ENCODE data around the gene SLC6A6.

The SLC6A6 gene

GRCh38 chr3:14439501-14440167 lies 37.2 kb downstream of the SLC6A6 start:
- DNase-seq: peak; percentile 51

- DNase-seq: no peak
Observed at GRCh38 chr3:14440168-14440518, 37.7 kb downstream of the SLC6A6 start.

DNA sequence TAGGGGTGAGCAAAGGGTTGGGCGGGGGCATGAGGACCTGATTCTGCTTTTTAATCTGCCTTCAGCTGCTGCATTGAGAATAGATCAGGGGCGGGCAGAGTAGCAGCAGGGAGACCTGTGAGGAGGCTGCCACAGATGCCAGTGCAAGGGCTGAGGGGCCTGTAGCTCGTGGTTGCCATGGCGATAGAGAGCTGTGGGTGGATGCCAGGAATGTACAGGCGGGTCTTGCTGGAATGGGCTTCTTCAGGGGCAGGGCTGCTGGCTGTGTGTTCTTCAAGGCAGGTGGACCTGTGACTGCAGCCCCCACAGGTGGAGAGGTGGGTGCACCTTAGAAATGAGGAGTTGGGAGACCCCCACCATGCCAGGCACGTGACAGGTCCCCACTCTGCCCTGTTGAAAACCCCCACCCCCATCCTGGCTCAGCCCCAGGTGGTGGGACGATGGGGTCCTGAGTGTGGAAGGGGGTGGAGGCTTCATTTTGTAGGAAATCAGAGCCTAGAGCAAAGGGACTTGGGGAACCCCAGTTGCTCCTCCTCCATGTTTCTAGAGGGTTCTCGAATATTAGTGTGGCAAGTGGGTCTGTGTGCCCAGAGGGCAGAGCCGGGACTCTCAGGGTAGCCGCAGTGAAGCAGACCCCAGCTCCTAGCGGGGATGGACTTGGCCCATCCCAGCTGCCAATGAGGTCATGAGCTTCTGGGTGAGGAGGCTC lies 38.3 kb downstream of the SLC6A6 start:
- no peak for DNase-seq

- no peak for DNase-seq
Observed at GRCh38 chr3:14441240-14441919, 39.0 kb downstream of the SLC6A6 start.

- no peak for DNase-seq
Observed at GRCh38 chr3:14441920-14442300, 39.5 kb downstream of the SLC6A6 start.

- no peak for DNase-seq
Observed at GRCh38 chr3:14444380-14444779, 42.0 kb downstream of the SLC6A6 start.

DNA sequence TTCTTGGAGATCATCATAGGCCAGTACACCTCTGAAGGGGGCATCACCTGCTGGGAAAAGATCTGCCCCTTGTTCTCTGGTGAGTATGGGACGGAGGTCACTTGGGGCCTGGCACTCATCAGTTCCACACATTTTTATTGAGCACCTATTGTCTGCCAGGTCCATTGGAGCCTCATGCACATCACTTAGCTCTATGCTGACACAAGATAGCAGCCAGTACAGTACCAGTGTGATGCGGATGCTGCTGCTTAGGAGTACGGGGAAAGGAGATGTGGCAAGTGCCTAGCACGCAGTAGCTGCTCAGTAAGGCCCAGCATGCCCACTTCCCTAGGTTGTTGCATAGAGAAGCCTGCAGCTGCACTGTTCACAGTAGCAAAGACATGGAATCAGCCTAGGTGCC lies 43.4 kb downstream of the SLC6A6 start:
- no peak for DNase-seq

DNA sequence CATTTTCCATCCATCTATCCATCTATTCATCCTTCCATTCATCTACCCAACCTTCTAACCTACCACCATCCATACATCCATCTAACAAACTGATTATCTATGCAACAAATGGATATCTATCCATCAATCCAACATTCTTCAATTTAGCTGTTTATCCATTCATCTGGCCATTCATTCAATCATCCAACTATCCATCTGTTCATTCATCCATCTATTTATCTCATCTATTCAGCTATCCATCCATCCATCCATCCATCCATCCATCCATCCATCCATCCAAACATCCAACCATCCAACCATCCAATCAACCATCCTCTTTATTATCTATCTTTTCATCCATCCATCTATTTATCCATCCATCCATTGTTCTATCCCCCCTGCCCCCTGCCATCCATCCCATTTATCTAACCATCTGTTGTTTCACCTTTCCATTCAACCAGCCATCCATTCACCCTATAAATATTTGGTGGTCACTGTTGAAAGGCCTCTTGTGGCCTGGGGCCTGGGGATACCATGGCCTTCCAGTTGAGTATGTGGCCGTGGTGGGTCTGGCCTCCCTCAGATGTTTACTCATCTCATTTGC lies 44.7 kb downstream of the SLC6A6 start:
- no peak for DNase-seq

GRCh38 chr3:14448063-14448462 lies 45.7 kb downstream of the SLC6A6 start:
- DNase-seq: no peak

- no peak for DNase-seq
Observed at GRCh38 chr3:14448756-14449727, 46.6 kb downstream of the SLC6A6 start.

GRCh38 chr3:14450506-14450905 lies 48.1 kb downstream of the SLC6A6 start:
- DNase-seq: no peak

DNA sequence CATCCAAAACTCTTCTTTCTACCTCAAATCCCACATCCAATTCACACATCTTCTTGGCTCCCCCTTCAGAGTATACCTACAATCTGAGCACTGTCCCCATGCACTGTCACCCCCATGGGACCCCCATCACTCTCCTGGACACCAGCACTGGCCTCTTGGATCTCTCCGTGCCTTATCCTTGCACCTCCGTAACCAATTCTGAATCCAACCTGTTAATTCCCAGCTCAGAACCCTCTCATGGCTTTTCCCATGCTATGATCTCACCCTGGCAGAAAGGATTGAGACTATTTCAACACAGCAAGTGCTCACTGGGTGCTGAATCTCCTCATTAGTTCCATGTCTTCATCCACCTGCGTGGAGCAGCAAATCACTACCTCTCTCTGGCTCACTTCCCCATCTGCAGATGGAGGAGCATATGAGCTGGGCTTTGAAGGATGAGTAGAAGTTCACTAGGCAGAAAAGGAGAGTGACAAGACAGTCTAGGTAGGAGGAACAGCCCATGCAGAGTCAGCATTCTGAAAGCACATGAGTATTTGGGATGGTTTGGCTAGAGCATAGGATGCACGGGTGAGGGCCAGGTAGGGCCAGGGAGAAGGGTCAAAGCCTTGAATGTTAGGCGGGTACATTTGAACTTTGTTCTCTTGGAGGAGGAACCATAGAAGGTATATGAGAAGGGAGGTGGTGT lies 48.7 kb downstream of the SLC6A6 start:
- no peak for DNase-seq

DNA sequence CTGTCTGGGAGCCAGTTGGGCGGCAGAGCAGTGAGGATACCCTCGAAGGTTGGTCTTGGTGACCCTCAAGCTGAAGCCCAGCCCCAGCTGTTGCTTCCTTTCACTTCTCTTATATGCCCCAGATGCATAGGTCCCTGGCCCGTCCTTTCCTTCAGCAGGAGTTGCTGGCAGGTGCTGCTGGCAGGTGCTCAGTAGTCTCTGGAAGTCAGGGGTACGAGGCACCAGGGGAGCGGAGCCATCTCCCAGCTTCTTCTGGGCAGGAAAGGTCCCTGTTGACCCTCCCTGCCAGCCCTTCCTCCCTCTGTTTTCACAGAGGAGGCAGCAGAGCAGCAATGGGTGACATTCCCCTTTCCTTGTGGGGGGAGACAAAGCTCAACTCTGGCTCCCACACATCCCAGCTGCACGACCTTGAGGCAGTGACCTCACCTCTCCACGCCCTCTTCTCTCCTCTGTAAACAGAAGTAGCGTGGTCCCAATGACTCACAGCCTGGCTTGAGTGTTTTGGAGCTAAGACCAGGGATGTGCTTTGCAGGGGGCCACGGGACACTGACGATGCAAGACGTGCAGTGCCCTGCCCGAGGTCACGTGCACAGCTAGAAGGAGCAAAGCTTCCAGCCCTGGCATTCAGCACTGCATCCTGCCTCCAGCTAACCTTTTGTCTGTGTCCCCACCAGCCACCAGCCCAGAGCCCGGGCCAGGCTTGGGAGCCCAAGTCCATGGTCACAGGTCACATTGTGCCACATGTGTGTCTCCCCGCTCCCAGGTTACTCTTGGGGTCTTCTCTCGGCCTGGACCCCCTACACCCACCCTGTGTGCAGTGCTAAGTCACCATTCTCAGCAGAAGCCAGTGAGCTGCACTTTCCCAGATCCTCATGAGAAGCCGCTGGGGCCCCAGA lies 49.7 kb downstream of the SLC6A6 start:
- no peak for DNase-seq

- DNase-seq: no peak
Observed at GRCh38 chr3:14452740-14453710, 50.6 kb downstream of the SLC6A6 start.

DNA sequence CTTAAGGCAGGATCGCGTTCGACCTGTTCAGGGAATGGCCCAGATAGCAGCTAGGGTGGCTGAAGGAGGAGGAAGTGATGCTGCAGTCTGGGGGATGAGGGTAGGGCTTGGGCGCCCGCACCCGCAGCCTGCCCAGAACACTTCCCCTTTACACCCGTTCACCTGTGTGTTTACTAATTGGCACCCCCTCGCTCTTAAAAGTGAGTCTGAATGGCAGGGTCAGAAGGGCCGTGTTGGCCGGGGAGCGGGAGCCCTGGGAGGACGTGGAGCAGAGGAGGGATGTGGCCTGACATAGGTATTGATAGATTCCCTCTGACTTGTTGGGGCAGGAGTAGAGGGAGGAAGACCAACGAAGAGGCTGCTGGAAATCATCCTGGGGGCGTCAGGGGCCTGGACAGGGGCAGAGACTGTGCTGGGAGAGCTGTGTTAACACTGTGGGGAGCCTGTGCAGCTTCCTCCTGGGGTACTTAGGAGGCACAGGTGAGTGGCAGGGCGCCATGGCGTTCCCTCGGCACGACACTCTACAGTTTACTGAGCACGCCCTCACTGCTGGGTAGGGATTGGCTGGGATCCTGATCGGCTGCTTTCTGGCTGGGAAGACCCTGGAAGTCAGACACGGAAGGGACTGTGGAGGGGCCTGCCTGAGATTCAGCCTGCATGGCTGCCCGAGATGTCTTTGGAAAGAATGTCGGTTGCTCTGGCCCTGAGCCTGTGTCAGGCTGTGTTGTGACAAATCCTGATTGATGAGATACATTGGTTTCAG lies 51.7 kb downstream of the SLC6A6 start:
- no peak for DNase-seq

DNA sequence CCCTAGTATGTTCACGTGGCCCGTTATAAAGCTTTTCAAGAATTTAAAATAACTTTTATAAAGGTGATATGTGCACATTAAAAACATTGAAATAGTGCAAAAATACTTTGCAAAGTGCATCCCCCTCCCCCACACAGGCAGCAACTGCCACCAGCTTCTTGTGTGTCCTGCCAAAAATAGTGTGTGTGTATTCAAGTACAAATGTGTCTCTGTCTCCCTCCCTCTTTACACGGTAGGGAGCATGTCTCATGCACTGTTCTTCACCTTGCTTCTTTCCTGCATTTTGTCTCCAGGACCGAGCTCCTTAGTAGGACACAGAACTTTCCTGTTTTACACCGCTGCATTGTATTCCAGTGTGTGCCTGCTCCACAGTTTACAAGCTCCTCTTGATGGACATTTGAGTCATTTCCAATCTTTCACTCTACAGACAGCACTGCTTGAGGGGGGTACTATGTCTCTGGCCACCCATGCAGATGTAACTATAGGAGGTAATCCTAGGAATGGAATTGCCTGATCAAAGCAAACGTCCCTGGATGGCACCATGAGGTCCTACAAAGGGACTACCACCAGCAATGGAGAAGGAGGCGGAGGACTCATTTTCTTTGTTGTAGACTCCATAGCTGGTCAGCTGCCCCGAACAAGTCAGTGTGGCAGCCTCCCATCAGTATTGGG lies 52.4 kb downstream of the SLC6A6 start:
- no peak for DNase-seq

GRCh38 chr3:14455571-14456317 lies 53.3 kb downstream of the SLC6A6 start:
- DNase-seq: no peak

DNA sequence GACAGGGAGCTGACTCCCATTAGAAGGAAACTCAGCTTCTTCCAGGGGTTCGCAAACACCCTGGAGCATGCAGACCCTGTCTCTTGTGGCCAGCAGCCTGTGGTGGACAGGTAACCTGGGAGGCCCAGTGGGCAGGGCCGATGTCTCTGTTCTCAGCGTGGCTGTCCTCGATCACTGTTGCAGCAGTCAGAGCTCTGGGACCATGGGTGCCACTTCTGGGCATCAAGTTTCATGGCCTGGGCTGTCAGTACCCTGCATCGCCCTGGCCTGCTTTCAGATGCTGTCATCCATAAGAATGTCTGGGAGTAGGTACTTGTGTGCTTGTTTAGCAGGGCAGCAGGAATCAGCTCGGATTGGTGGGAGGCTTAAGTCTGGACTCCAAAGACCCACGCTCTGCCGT lies 54.4 kb downstream of the SLC6A6 start:
- no peak for DNase-seq

Measured in KG1 (cell line).